Colonic mucosa (tissue), 4 donors: Measurements from ENCODE around the gene PITPNB. TPM values are rescaled to one million over a fixed set of nuclear protein-coding genes. Genes with fewer than 3 reads are reported as not detected.

ENCODE experiments used
- DNase-seq: peaks from one replicate; pipeline ENCODE4 v3.0.0-alpha.2; 2020
- H3K27ac ChIP-seq: fragments of 200-600 bp; one replicate; pipeline ENCODE4 v1.8.0; 2021
- H3K27me3 ChIP-seq: fragments of 200-600 bp; one replicate; pipeline ENCODE4 v1.8.0; 2021
- H3K36me3 ChIP-seq: fragments of 200-600 bp; one replicate; pipeline ENCODE4 v1.8.0; 2021
- H3K4me1 ChIP-seq: fragments of 200-600 bp; one replicate; pipeline ENCODE4 v1.8.0; 2021; ENCODE audit warnings: mild to moderate bottlenecking
- H3K4me3 ChIP-seq: fragments of 200-600 bp; one replicate; pipeline ENCODE4 v1.8.0; 2021
- H3K9ac ChIP-seq, 2 donors: one replicate each; pipeline ENCODE4 v1.7.0; 2013; ENCODE audit warnings: control low read depth in 2 of 2, low read depth in 2 of 2, low read length in 2 of 2
- H3K9me3 ChIP-seq: fragments of 200-600 bp; one replicate; pipeline ENCODE4 v1.8.0; 2021
- intact Hi-C: fragments of 100-400 bp; cut with DNase I; formaldehyde crosslinking; loops from one replicate; pipeline ENCODE4 v1.14.1; 2022
- total RNA-seq, 2 donors: library from RNA; stranded (reverse); fragmentation: NEBNext Ultra II Directional in 1 of 2; extraction: Animal tissue kit (Norgen Biotek cat#: 25700) in 1 of 2; gene quantifications; one replicate each; pipeline ENCODE4 v1.2.1, GENCODE V29; 2021
- TF ChIP-seq, protein P1 (sequence below): fragments of 200-600 bp; IDR thresholded peaks from one replicate; pipeline ENCODE4 v1.8.0; 2022; ENCODE audit warnings: antibody characterized with exemption, mild to moderate bottlenecking
- donor health status: healthy.
- donor health status: DM: no; HTN: no; CAD: no.
- donor health status: DM: no; HTN: no; CAD: no.

PITPNB gene
- total RNA-seq, 2 donors from 2014 or later, result 40.0 to 51.6 TPM

DNA sequence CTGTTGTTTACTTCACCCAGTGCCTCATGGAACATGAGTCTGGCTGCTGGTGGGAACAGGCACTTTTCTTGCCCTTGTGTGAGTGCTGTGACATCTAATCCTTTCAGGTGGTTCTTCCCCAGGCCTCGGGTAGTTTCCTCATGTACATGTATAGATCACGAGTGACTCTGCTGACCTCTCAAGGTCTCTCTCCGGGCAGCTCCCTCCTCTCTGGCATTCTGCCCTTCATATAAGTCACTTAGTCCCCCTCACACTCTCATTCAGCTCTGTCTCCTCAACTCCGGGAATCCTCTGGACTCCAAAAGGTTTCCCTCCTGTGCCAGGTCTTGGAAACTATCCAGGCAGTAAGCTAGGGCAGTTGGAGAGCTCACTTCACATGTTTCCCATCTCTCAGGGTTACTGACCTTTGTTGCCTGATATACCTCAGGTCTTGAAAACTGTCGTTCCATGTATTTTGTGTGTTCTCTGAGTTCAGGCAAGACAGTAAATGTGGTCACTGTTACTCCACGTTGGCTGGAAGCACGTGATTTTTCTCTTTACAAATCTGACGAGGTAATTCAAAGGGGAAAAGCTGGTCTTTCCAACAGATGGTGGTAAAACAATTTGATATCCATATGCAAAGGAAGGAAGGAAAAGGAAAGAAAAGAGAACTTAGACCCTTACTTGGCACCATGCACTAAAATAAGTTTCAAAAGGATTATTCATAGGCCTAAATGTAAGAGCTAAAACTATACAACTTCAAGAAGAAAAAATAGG is 40.5 kb upstream of the PITPNB start:
- no peak overlapping the region for H3K27ac ChIP-seq
- H3K27me3 ChIP-seq, result no peaks in the 10 kb centered on the region
- no peak overlapping the region for H3K9ac ChIP-seq
- H3K9me3 ChIP-seq, result no peaks in the 10 kb centered on the region
- no peak overlapping the region for H3K4me3 ChIP-seq
- H3K4me1 ChIP-seq, result no peaks in the 10 kb centered on the region
- DNase-seq, result no peak
- TF ChIP-seq, protein P1, sequence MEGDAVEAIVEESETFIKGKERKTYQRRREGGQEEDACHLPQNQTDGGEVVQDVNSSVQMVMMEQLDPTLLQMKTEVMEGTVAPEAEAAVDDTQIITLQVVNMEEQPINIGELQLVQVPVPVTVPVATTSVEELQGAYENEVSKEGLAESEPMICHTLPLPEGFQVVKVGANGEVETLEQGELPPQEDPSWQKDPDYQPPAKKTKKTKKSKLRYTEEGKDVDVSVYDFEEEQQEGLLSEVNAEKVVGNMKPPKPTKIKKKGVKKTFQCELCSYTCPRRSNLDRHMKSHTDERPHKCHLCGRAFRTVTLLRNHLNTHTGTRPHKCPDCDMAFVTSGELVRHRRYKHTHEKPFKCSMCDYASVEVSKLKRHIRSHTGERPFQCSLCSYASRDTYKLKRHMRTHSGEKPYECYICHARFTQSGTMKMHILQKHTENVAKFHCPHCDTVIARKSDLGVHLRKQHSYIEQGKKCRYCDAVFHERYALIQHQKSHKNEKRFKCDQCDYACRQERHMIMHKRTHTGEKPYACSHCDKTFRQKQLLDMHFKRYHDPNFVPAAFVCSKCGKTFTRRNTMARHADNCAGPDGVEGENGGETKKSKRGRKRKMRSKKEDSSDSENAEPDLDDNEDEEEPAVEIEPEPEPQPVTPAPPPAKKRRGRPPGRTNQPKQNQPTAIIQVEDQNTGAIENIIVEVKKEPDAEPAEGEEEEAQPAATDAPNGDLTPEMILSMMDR, result no peak
- intact Hi-C loops, result no loop called here
- H3K36me3 ChIP-seq, result no peaks in the 10 kb centered on the region

DNA sequence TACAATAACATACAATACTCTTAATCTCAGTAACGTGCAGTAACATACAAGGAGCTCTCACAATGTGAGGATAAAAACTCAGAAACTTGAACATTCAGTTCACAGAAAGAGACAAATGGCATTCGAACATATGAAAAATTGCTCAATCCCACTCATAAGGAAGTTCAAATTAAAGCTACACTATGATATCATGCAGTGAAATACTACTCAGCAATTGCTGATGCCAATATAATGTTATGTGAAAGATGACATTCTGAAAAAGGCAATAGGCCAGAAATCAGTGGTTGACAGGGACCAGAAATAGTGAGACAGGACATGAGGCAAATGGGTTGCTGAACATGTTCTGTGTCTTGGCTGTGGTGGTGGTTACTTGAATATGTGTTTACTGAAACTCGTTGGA is 33.7 kb upstream of the PITPNB start:
- TF ChIP-seq, protein P1, result no peak
- H3K9ac ChIP-seq, result no peak overlapping the region
- intact Hi-C loops, result no loop called here

DNA sequence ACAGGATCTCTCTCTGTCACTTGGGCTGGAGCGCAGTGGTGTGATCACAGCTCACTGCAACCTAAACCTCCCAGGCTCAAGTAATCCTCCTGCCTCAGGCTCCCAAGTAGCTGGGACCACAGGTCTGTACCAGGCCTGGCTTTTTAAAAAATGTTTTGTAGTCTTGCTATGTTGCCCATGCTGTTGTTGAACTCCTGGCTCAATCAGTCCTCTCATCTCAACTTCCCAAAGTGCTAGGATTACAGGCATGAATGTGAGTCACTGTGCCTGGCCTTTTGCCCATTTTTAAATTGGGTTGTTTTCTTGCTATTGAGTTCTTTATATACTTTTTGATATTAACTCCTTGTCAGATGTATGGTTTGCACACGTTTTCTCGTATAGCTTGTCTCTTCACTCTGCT is 33.0 kb upstream of the PITPNB start:
- TF ChIP-seq, protein P1, result no peak
- no peak for DNase-seq
- Histone ChIP-seq H3K9me3 (no peaks in the 10 kb centered on the region), H3K4me3 (no peak overlapping the region), H3K9ac (no peak overlapping the region), H3K4me1 (no peaks in the 10 kb centered on the region), H3K27me3 (no peaks in the 10 kb centered on the region), H3K27ac (no peak overlapping the region), H3K36me3 (no peaks in the 10 kb centered on the region)
- intact Hi-C loops, result no loop called here

More for the DNA sequence above, 33.7 kb upstream of the PITPNB start:
- Histone ChIP-seq H3K27me3 (no peaks in the 10 kb centered on the region), H3K9me3 (no peaks in the 10 kb centered on the region), H3K4me1 (no peaks in the 10 kb centered on the region), H3K36me3 (no peaks in the 10 kb centered on the region), H3K27ac (no peak overlapping the region), H3K4me3 (no peak overlapping the region)
- DNase-seq, result no peak

DNA sequence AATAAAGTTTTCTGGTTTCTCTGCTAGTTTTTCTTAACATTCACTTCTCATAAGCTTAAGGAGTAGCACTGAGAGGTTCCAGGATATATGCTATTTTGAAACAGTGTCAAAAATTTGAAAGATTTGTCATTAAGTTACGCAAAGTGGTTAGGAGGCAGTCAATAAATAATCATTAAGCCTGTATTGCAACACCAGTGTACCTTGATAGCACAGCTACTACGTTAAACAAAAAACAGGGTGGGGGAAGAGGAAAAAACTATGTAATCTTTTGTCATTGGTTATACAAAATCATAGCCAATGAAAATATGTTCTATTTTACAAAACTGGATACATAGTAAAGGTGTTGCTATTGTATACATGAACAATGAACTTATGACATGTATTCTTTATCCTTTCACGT is 30.4 kb upstream of the PITPNB start:
- no peak overlapping the region for H3K4me3 ChIP-seq
- H3K27me3 ChIP-seq, result no peaks in the 10 kb centered on the region
- H3K9me3 ChIP-seq, result no peaks in the 10 kb centered on the region
- no peaks in the 10 kb centered on the region for H3K4me1 ChIP-seq
- no peak overlapping the region for H3K9ac ChIP-seq
- no peak for DNase-seq
- TF ChIP-seq, protein P1, result no peak
- H3K36me3 ChIP-seq, result no peaks in the 10 kb centered on the region
- H3K27ac ChIP-seq, result no peak overlapping the region
- intact Hi-C loops, result no loop called here

DNA sequence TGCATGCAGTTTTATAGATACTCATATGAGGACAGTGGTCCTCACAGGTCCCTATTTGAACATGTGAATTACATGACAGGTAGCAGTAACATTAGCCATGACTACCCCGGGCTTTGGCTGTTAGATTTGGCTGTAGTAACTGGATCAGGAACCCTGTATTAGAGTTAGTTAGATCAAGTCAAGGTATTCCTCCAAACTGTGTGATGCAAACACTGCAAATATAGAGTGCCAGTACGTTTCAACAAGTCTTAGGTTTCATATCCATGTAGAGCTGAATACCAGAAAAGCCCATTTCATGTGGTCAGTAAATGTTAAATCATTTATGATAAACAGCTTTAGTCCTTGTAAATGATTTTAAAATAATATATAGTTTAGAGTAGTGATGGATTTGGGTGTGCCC is 29.5 kb upstream of the PITPNB start:
- Histone ChIP-seq H3K9ac (no peak overlapping the region), H3K36me3 (no peaks in the 10 kb centered on the region), H3K27me3 (no peaks in the 10 kb centered on the region), H3K9me3 (no peaks in the 10 kb centered on the region), H3K27ac (no peak overlapping the region), H3K4me3 (no peak overlapping the region), H3K4me1 (no peaks in the 10 kb centered on the region)
- intact Hi-C loops, result no loop called here
- TF ChIP-seq, protein P1, result no peak
- DNase-seq, result no peak
